SU-DHL-6 (cell line): ENCODE data around the gene GNAQ.

ENCODE experiments used
- CTCF ChIP-seq: fragments of 200-600 bp; sonication (generic); IDR thresholded peaks from one replicate; pipeline ENCODE4 v1.5.1; 2017; ENCODE audit warnings: antibody characterized with exemption, mild to moderate bottlenecking, low read length, moderate library complexity; ENCODE audit not compliant: insufficient read depth, poor library complexity, severe bottlenecking
- EZH2phosphoT487 ChIP-seq: fragments of 200-600 bp; sonication (generic), shearing (Covaris generic); conservative IDR thresholded peaks from 2 replicates; pipeline ENCODE4 v1.6.1; 2018; ENCODE audit warnings: mild to moderate bottlenecking, antibody characterized with exemption, low read length, moderate library complexity, mixed read lengths

GRCh38 chr9:77772646-77773045 lies 259.0 kb downstream of the GNAQ start:
- TF ChIP-seq CTCF (no peak), EZH2phosphoT487 (no peak)
